ENCODE data around the gene CENPT. TPM values are rescaled to one million over a fixed set of nuclear protein-coding genes. Genes with fewer than 3 reads are reported as not detected.

The CENPT gene
- total and polyA plus RNA-seq, 2 donors (not counting 1 experiment from before 2014, with no cell fraction given) = 23.1 to 30.2 TPM

DNA sequence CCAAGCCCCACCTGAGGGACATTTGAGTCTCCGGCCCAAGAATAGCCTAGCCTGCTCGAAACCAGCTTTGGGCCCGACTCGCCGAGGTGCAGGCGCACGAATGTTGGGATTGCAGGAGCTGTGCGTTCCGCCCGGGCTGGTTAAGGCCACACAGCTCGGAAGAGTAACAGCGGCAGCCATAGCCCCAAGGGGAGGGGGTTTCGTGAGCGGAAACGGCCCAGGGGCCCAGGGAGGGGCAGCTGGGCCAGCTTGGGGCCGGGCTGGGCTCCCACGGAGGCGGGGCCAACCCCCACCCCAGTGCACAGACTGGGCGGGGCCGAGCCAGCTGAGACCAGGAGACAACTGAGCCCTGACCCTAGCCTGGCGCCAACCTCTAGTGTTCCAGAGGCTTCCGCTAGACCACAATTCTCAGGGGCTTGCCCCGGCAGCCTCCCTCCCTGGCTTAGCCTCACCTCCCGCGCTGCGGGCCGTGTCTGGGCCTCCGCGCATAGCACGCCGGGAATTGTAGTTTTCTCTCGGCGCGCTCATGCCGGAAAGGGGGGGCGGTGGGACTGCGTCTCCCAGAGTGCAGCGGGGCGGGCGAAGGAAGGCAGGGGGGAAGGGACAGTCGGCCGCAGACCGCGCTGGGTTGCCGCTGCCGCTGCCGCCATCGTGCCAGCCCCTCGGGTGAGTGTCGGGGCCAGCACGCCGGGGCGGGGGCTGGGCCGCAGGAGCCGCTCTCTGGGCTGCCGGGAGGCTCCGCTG, 1.0 kb downstream of the CENPT start, which contains the start of gene NUTF2:
Gene NUTF2 (plus strand): TSS at position 614 of the 744 bp plus-strand sequence. CDS start 18,198 bp downstream, outside the sequence.
- H2AFZ ChIP-seq (ENCODE audit: low read length) = peak within 1 kb of the TSS; percentile 37
- TF ChIP-seq EZH2 (IDR thresholded peaks at IDR 0.05; ENCODE audit: low read length, missing control alignments) = no peak
- TF ChIP-seq, protein P1, sequence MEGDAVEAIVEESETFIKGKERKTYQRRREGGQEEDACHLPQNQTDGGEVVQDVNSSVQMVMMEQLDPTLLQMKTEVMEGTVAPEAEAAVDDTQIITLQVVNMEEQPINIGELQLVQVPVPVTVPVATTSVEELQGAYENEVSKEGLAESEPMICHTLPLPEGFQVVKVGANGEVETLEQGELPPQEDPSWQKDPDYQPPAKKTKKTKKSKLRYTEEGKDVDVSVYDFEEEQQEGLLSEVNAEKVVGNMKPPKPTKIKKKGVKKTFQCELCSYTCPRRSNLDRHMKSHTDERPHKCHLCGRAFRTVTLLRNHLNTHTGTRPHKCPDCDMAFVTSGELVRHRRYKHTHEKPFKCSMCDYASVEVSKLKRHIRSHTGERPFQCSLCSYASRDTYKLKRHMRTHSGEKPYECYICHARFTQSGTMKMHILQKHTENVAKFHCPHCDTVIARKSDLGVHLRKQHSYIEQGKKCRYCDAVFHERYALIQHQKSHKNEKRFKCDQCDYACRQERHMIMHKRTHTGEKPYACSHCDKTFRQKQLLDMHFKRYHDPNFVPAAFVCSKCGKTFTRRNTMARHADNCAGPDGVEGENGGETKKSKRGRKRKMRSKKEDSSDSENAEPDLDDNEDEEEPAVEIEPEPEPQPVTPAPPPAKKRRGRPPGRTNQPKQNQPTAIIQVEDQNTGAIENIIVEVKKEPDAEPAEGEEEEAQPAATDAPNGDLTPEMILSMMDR (conservative IDR thresholded peaks at IDR 0.05 in 1 of 2, IDR thresholded peaks at IDR 0.05 in 1 of 2; ENCODE audit: low read depth in 1 of 2, low read length in 2 of 2) = no peak
- H3K9me3 ChIP-seq (ENCODE audit: control insufficient read depth, insufficient read depth, low read depth, low read length) = no peaks in the 10 kb centered on the region
- H3K79me2 ChIP-seq (ENCODE audit: control insufficient read depth, insufficient read depth, low read length) = peaks cover 61% of the 10 kb centered on the region
- H3K36me3 ChIP-seq (ENCODE audit: control insufficient read depth, insufficient read depth, low read length) = no peaks in the 10 kb centered on the region
- peak within 1 kb of the TSS; percentile 86 for H3K27ac ChIP-seq (ENCODE audit: insufficient read depth, low read length)
- H3K9ac ChIP-seq (ENCODE audit: insufficient read depth, low read length) = peak within 1 kb of the TSS; percentile 82
- peaks cover 19% of the 10 kb centered on the region for H3K4me1 ChIP-seq (ENCODE audit: control insufficient read depth, extremely low read depth, insufficient read depth, low read length)
- no peaks in the 10 kb centered on the region for H3K27me3 ChIP-seq (ENCODE audit: control insufficient read depth, insufficient read depth, low read length)
- peak within 1 kb of the TSS; percentile 76 to 91 (median 77) for H3K4me3 ChIP-seq (replicated peaks in 1 of 4; ENCODE audit: control extremely low read depth in 1 of 4, insufficient read depth in 1 of 4, low read depth in 3 of 4, low read length in 4 of 4)
- DNase-seq (ENCODE audit: low read depth in 2 of 2) = peak; percentile 87 to 92
- peak within 1 kb of the TSS; percentile 92 for H3K4me2 ChIP-seq (ENCODE audit: extremely low read depth, insufficient read depth, low read length)
- H4K20me1 ChIP-seq (ENCODE audit: control insufficient read depth, extremely low read depth, insufficient read depth, low read length) = no peaks in the 10 kb centered on the region

- Histone ChIP-seq H3K9ac (ENCODE audit: insufficient read depth, low read length) (peak overlapping the region; percentile 82), H3K36me3 (ENCODE audit: control insufficient read depth, insufficient read depth, low read length) (no peaks in the 10 kb centered on the region), H4K20me1 (ENCODE audit: control insufficient read depth, extremely low read depth, insufficient read depth, low read length) (no peaks in the 10 kb centered on the region), H3K9me3 (ENCODE audit: control insufficient read depth, insufficient read depth, low read depth, low read length) (no peaks in the 10 kb centered on the region), H3K27me3 (ENCODE audit: control insufficient read depth, insufficient read depth, low read length) (no peaks in the 10 kb centered on the region), H3K79me2 (ENCODE audit: control insufficient read depth, insufficient read depth, low read length) (peaks cover 57% of the 10 kb centered on the region), H2AFZ (ENCODE audit: low read length) (no peak overlapping the region), H3K4me2 (ENCODE audit: extremely low read depth, insufficient read depth, low read length) (peak overlapping the region; percentile 85), H3K4me3 (replicated peaks in 1 of 4; ENCODE audit: control extremely low read depth in 1 of 4, insufficient read depth in 1 of 4, low read depth in 3 of 4, low read length in 4 of 4) (peak overlapping the region; percentile 69 to 91 (median 76)), H3K4me1 (ENCODE audit: control insufficient read depth, extremely low read depth, insufficient read depth, low read length) (peaks cover 19% of the 10 kb centered on the region), H3K27ac (ENCODE audit: insufficient read depth, low read length) (peak overlapping the region; percentile 86)
- no peak for DNase-seq (ENCODE audit: low read depth in 2 of 2)
- TF ChIP-seq, protein P1 (conservative IDR thresholded peaks at IDR 0.05 in 1 of 2, IDR thresholded peaks at IDR 0.05 in 1 of 2; ENCODE audit: low read depth in 1 of 2, low read length in 2 of 2) = no peak
These were observed 1.5 kb downstream of the CENPT start for GRCh38 chr16:67846063-67846319.

GRCh38 chr16:67845291-67846062, 2.0 kb downstream of the CENPT start:
- H3K4me2 ChIP-seq (ENCODE audit: extremely low read depth, insufficient read depth, low read length) = peak overlapping the region; percentile 85
- H3K27me3 ChIP-seq (ENCODE audit: control insufficient read depth, insufficient read depth, low read length) = no peaks in the 10 kb centered on the region
- DNase-seq (ENCODE audit: low read depth in 2 of 2) = no peak
- no peaks in the 10 kb centered on the region for H3K36me3 ChIP-seq (ENCODE audit: control insufficient read depth, insufficient read depth, low read length)
- TF ChIP-seq, protein P1 (conservative IDR thresholded peaks at IDR 0.05 in 1 of 2, IDR thresholded peaks at IDR 0.05 in 1 of 2; ENCODE audit: low read depth in 1 of 2, low read length in 2 of 2) = no peak
- TF ChIP-seq EZH2 (IDR thresholded peaks at IDR 0.05; ENCODE audit: low read length, missing control alignments) = no peak
- H3K79me2 ChIP-seq (ENCODE audit: control insufficient read depth, insufficient read depth, low read length) = peaks cover 53% of the 10 kb centered on the region
- peak overlapping the region; percentile 86 for H3K27ac ChIP-seq (ENCODE audit: insufficient read depth, low read length)
- peak overlapping the region; percentile 82 for H3K9ac ChIP-seq (ENCODE audit: insufficient read depth, low read length)
- no peaks in the 10 kb centered on the region for H4K20me1 ChIP-seq (ENCODE audit: control insufficient read depth, extremely low read depth, insufficient read depth, low read length)
- H2AFZ ChIP-seq (ENCODE audit: low read length) = no peak overlapping the region
- peak overlapping the region; percentile 69 to 91 (median 76) for H3K4me3 ChIP-seq (replicated peaks in 1 of 4; ENCODE audit: control extremely low read depth in 1 of 4, insufficient read depth in 1 of 4, low read depth in 3 of 4, low read length in 4 of 4)
- H3K4me1 ChIP-seq (ENCODE audit: control insufficient read depth, extremely low read depth, insufficient read depth, low read length) = peaks cover 19% of the 10 kb centered on the region
- no peaks in the 10 kb centered on the region for H3K9me3 ChIP-seq (ENCODE audit: control insufficient read depth, insufficient read depth, low read depth, low read length)
